ENCODE measurements around the gene CAMKK1.

GRCh38 chr17:3887804-3888203 is 5.0 kb downstream of the CAMKK1 start:
- TF ChIP-seq CTCF (IDR thresholded peaks at IDR 0.05), result no peak
- TF ChIP-seq POLR2A (IDR thresholded peaks at IDR 0.05), result no peak
